ENCODE measurements around the gene VAMP2. TPM values are rescaled to one million over a fixed set of nuclear protein-coding genes. Genes with fewer than 3 reads are reported as not detected.

Gene VAMP2
- total and polyA plus RNA-seq, 2 of the 4 experiments (the other 2 are of a cell fraction), result 2.3 to 33.3 TPM

- TF ChIP-seq RFX5 (IDR thresholded peaks at IDR 0.05; ENCODE audit: low read depth, low read length), result no peak
- TF ChIP-seq MXI1 (IDR thresholded peaks at IDR 0.05; ENCODE audit: borderline replicate concordance, low read depth, low read length), result no peak
Observed at GRCh38 chr17:8161289-8162232, 1.2 kb downstream of the VAMP2 start (continued).

GRCh38 chr17:8160741-8161221 is 2.0 kb downstream of the VAMP2 start:
- Histone ChIP-seq H3K18ac (ENCODE audit: low read depth, low read length) (no peak overlapping the region), H2AK5ac (ENCODE audit: low read depth, low read length) (no peak overlapping the region), H2BK15ac (ENCODE audit: low read depth, low read length) (no peak overlapping the region), H4K8ac (ENCODE audit: low read depth in 2 of 2, low read length in 2 of 2) (no peak overlapping the region), H3K4me3 (ENCODE audit: insufficient read depth, low read depth, low read length) (no peak overlapping the region), H3K56ac (ENCODE audit: extremely low read depth, insufficient read depth, low read length) (no peak overlapping the region), H3K79me1 (ENCODE audit: low read depth in 1 of 2, low read length in 2 of 2) (peaks cover 21 to 42% of the 10 kb centered on the region in 2 experiments), H3K23ac (ENCODE audit: low read depth, low read length) (no peak overlapping the region), H3K9ac (ENCODE audit: low read depth, low read length) (no peak overlapping the region), H3K27me3 (ENCODE audit: control insufficient read depth, insufficient read depth, low read length) (no peaks in the 10 kb centered on the region), H3K9me1 (ENCODE audit: insufficient read depth, low read length) (peaks cover 10% of the 10 kb centered on the region), H4K91ac (ENCODE audit: insufficient read depth, low read depth, low read length) (no peak overlapping the region), H2BK5ac (ENCODE audit: low read depth, low read length, poor library complexity, severe bottlenecking) (no peak overlapping the region), H3K4ac (ENCODE audit: low read depth, low read length) (no peak overlapping the region), H3K36me3 (ENCODE audit: control insufficient read depth, insufficient read depth, low read length) (peaks cover 15% of the 10 kb centered on the region), H3K14ac (replicated peaks; ENCODE audit: low read depth, low read length) (no peak overlapping the region), H3K9me3 (ENCODE audit: control insufficient read depth, insufficient read depth, low read length) (no peaks in the 10 kb centered on the region), H2AFZ (replicated peaks; ENCODE audit: low read length, poor library complexity) (no peak overlapping the region), H4K5ac (ENCODE audit: low read depth, low read length) (no peak overlapping the region), H2BK20ac (ENCODE audit: low read depth, low read length) (no peak overlapping the region), H4K20me1 (ENCODE audit: insufficient read depth, low read length) (peaks cover 14% of the 10 kb centered on the region), H2BK120ac (ENCODE audit: low read depth, low read length) (no peak overlapping the region), H3K4me1 (ENCODE audit: control insufficient read depth, insufficient read depth, low read length) (peaks cover 28% of the 10 kb centered on the region), H2AK9ac (replicated peaks; ENCODE audit: low read depth, low read length, poor library complexity) (peak overlapping the region; percentile 56), H3K4me2 (ENCODE audit: low read depth, low read length) (no peak overlapping the region; the same call in 1 of the 2 replicates), H3K27ac (ENCODE audit: insufficient read depth, low read length) (no peak overlapping the region)
- no peak for ATAC-seq (ENCODE audit: low read depth)
- dilution Hi-C loops (cut with HindIII; ENCODE audit: low sequenced_read_pairs, unreplicated experiment), result no loop called here
- WGBS, 2 experiments (ENCODE audit: extremely low coverage in 2 of 2, insufficient read length in 1 of 2), result no CpG with 5 or more reads among the region's 5 CpGs
- ChIA-PET POLR2A (ENCODE audit: unreplicated experiment) (no interaction called here), CTCF (no interaction called here)
- no TSS peak for BruUV-seq (replicated peaks)
- intact Hi-C loops (cut with micrococcal nuclease), result no loop called here
- in situ Hi-C loops (cut with MboI; ENCODE audit: low sequenced_read_pairs), result loop anchor here (25.0 kb wide), 1 partner anchor 923 kb away; the partner anchor contains the start of genes DVL2, GABARAP and PHF23
- DNase-seq, result no peak
- TF ChIP-seq RFX5 (IDR thresholded peaks at IDR 0.05; ENCODE audit: low read depth, low read length) (no peak), MAZ (IDR thresholded peaks at IDR 0.05; ENCODE audit: borderline replicate concordance, low read depth, low read length) (no peak), ELK1 (IDR thresholded peaks at IDR 0.05; ENCODE audit: borderline replicate concordance, low read depth, low read length) (no peak), MXI1 (IDR thresholded peaks at IDR 0.05; ENCODE audit: borderline replicate concordance, low read depth, low read length) (no peak), SMC3 (IDR thresholded peaks at IDR 0.05; ENCODE audit: low read depth, low read length) (no peak), MAFK (IDR thresholded peaks at IDR 0.05; ENCODE audit: low read depth, low read length) (no peak), RCOR1 (IDR thresholded peaks at IDR 0.05; ENCODE audit: insufficient replicate concordance, low read length) (no peak), CHD1 (IDR thresholded peaks at IDR 0.05; ENCODE audit: low read depth, low read length) (no peak), POLR2A (IDR thresholded peaks at IDR 0.05; ENCODE audit: low read depth, low read length) (no peak)
- TF ChIP-seq, protein P1, sequence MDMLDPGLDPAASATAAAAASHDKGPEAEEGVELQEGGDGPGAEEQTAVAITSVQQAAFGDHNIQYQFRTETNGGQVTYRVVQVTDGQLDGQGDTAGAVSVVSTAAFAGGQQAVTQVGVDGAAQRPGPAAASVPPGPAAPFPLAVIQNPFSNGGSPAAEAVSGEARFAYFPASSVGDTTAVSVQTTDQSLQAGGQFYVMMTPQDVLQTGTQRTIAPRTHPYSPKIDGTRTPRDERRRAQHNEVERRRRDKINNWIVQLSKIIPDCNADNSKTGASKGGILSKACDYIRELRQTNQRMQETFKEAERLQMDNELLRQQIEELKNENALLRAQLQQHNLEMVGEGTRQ (IDR thresholded peaks at IDR 0.05; ENCODE audit: low read depth, low read length), result no peak
- TF ChIP-seq, protein P2, sequence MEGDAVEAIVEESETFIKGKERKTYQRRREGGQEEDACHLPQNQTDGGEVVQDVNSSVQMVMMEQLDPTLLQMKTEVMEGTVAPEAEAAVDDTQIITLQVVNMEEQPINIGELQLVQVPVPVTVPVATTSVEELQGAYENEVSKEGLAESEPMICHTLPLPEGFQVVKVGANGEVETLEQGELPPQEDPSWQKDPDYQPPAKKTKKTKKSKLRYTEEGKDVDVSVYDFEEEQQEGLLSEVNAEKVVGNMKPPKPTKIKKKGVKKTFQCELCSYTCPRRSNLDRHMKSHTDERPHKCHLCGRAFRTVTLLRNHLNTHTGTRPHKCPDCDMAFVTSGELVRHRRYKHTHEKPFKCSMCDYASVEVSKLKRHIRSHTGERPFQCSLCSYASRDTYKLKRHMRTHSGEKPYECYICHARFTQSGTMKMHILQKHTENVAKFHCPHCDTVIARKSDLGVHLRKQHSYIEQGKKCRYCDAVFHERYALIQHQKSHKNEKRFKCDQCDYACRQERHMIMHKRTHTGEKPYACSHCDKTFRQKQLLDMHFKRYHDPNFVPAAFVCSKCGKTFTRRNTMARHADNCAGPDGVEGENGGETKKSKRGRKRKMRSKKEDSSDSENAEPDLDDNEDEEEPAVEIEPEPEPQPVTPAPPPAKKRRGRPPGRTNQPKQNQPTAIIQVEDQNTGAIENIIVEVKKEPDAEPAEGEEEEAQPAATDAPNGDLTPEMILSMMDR (conservative IDR thresholded peaks at IDR 0.05; ENCODE audit: low read depth, low read length), result no peak
